Esophagus squamous epithelium (tissue), 5 donors: ENCODE measurements around the gene TGFB1I1. TPM values are rescaled to one million over a fixed set of nuclear protein-coding genes. Genes with fewer than 3 reads are reported as not detected.

ENCODE experiments used
- DNase-seq: peaks from one replicate; lab custom pipeline; 2025; lab: John Stamatoyannopoulos, UW
- H3K27ac ChIP-seq, 4 donors: fragments of 200-600 bp; sonication (generic); one replicate each; pipeline ENCODE4 v1.5.1; 2016 to 2019; ENCODE audit warnings: mild to moderate bottlenecking in 1 of 4
- H3K27me3 ChIP-seq, 4 donors: fragments of 200-600 bp; sonication (generic); 1 replicate in 3 of 4; 2 replicates in 1 of 4; pipeline versions ENCODE4 v1.5.1 to v1.6.0; 2017 to 2021; ENCODE audit warnings: antibody characterized with exemption in 1 of 4
- H3K36me3 ChIP-seq, 3 donors: fragments of 200-600 bp; sonication (generic); one replicate each; pipeline ENCODE4 v1.5.1; 2016 to 2019
- H3K4me1 ChIP-seq, 3 donors: fragments of 200-600 bp; sonication (generic); one replicate each; pipeline ENCODE4 v1.5.1; 2017 to 2019
- H3K4me3 ChIP-seq, 4 donors: fragments of 200-600 bp; sonication (generic); 1 replicate in 3 of 4; 2 replicates in 1 of 4; pipeline ENCODE4 v1.5.1; 2016 to 2019; ENCODE audit warnings: mild to moderate bottlenecking in 2 of 4, moderate library complexity in 1 of 4
- H3K9me3 ChIP-seq, 3 donors: fragments of 200-600 bp; sonication (generic); one replicate each; pipeline ENCODE4 v1.5.1; 2016 to 2019
- POLR2A ChIP-seq, 4 donors: fragments of 450-650 bp; IDR thresholded peaks; one replicate each; pipeline ENCODE4 v1.6.1; 2017; ENCODE audit warnings: antibody characterized with exemption in 4 of 4, mild to moderate bottlenecking in 4 of 4, moderate library complexity in 3 of 4
- WGBS, 2 donors: methylation state at CpG; one replicate each; pipeline ENCODE4 v1.1.5; 2018; 5-methylcytosine and 5-hydroxymethylcytosine counted together
- intact Hi-C: fragments of 100-400 bp; cut with DNase I; formaldehyde crosslinking; loops from one replicate; pipeline ENCODE4 v1.15.0; 2022
- total RNA-seq, 4 donors: library from RNA; depleted of rRNA; stranded (reverse); fragments of >200 nt; gene quantifications; one replicate each; pipeline ENCODE4 v1.1.0, GENCODE V29; 2016
- TF ChIP-seq, protein P1 (sequence below), 6 experiments: fragments of 450-650 bp in 4 of 6; fragments of 200-600 bp in 2 of 6; sonication (generic) in 2 of 6; IDR thresholded peaks; one replicate each; pipeline ENCODE4 v1.5.1; 2016 to 2019; ENCODE audit warnings: antibody characterized with exemption in 6 of 6, mild to moderate bottlenecking in 4 of 6, moderate library complexity in 4 of 6
- donor health status: DM: yes; HTN: yes; CAD: no.

Gene TGFB1I1
- 10 to 100 TPM in 2 of 4 donors, 1 to 10 TPM in 2; 7.5 to 70.6 (median 11.1) TPM for total RNA-seq

DNA sequence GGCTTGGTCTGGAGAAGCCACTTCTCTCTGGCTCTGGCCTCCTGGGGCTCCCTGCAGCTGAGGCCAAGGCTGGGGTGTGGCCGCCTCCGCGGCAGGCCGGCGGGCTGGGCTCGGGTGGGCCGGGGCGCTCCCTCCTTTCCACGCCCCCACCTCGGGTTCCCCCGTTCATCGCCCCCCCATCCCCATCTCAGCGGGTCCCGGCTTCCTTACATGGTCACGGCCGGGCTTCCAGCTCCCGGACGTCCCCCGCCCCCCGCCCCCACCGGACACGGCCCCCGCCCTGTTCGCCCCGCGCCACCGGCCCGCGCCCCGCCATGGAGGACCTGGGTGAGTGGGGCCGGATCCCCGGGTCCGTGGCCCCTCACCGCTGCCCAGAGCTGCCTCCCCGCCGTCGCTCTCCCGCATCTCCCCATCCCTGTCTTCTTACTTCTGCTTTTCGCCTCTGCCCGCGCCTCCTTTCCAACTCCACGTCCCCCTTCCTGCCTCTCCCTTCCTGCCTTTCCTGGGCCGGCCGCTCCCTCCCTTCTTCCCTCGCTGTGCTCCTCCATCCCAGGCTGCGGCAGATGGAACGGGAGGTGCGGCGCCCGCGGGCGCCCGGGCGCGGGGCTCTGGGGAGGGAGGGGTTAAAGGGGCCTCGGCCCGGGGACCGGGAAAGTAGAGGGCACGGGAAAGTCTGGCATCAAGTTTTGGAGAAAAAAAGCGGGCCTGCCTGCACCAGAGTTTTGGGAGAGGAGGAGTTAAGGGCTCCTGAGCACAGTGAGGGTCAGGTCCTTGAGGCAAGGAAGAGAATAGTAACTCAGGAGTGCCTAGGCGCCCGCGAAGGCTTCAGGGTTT lies at the start of gene TGFB1I1:
Gene TGFB1I1 (plus strand): TSS at position 278 of the 834 bp plus-strand sequence. CDS start 37 bp downstream, at position 315.
- peaks cover 19 to 64% (median 27%) of the 10 kb centered on the region in 3 donors for H3K4me1 ChIP-seq
- 0 to 9% methylated on average over 5 to 22 of the region's 63 CpGs for WGBS, 2 donors
- TF ChIP-seq, protein P1, sequence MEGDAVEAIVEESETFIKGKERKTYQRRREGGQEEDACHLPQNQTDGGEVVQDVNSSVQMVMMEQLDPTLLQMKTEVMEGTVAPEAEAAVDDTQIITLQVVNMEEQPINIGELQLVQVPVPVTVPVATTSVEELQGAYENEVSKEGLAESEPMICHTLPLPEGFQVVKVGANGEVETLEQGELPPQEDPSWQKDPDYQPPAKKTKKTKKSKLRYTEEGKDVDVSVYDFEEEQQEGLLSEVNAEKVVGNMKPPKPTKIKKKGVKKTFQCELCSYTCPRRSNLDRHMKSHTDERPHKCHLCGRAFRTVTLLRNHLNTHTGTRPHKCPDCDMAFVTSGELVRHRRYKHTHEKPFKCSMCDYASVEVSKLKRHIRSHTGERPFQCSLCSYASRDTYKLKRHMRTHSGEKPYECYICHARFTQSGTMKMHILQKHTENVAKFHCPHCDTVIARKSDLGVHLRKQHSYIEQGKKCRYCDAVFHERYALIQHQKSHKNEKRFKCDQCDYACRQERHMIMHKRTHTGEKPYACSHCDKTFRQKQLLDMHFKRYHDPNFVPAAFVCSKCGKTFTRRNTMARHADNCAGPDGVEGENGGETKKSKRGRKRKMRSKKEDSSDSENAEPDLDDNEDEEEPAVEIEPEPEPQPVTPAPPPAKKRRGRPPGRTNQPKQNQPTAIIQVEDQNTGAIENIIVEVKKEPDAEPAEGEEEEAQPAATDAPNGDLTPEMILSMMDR (IDR thresholded peaks at IDR 0.05), result no peak
- peak in 1 of 4 donors; percentile 35 for TF ChIP-seq POLR2A (IDR thresholded peaks at IDR 0.05)
- peak within 1 kb of the TSS; percentile 42 to 82 (median 64) for H3K4me3 ChIP-seq
- peaks cover 0 to 7% (median 0%) of the 10 kb centered on the region in 4 donors for H3K27me3 ChIP-seq
- H3K27ac ChIP-seq, result peak within 1 kb of the TSS; percentile 80 to 94 (median 86)
- no peaks in the 10 kb centered on the region for H3K9me3 ChIP-seq
- DNase-seq, result no peak
- intact Hi-C loops, result no loop called here
- peaks cover 0 to 41% (median 1%) of the 10 kb centered on the region in 3 donors for H3K36me3 ChIP-seq

DNA sequence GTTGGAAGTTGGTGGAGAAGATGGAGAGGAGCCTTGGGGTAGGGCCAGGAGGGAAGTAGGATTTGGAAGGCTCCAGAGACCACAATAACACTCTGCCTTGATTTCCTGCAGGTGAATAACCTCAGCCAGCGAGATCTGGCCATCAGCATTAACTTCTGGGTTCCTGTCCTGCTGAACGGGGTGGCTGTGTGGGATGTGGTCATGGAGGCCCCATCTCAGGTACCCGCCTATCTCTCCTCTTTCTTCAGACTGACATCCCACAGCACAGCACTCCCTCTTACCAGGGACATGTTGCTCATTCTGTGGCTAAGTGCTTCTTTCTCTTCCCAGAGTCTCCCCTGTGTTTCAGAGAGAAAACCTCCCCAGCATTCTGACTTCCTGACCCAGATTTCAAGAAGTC lies 48.7 kb upstream of the TGFB1I1 start:
- Histone ChIP-seq H3K4me1 (peaks cover 0 to 13% (median 0%) of the 10 kb centered on the region in 3 donors), H3K27me3 (peaks cover 0 to 57% (median 0%) of the 10 kb centered on the region in 4 donors), H3K9me3 (peaks cover 0 to 4% (median 0%) of the 10 kb centered on the region in 3 donors), H3K4me3 (no peak overlapping the region), H3K27ac (no peak overlapping the region), H3K36me3 (no peaks in the 10 kb centered on the region)
- intact Hi-C loops, result no loop called here
- DNase-seq, result no peak
- TF ChIP-seq, protein P1 (IDR thresholded peaks at IDR 0.05), result no peak
- no peak for TF ChIP-seq POLR2A (IDR thresholded peaks at IDR 0.05)
- 53 to 66% methylated on average over 3 of the region's 3 CpGs for WGBS, 2 donors

DNA sequence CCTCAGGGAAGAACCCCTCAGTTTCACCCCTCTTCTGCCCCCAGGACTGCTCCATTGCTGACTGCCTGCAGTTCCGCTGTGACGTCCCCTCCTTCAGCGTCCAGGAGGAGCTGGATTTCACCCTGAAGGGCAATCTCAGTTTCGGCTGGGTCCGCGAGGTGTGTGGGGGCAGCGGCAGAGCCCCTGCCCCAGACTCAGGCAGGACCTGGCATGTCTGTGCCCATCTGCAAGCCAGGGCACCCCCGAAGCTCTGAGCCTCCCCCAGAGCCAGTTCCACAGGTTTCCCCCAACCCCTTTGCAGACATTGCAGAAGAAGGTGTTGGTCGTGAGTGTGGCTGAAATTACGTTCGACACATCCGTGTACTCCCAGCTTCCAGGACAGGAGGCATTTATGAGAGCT lies 48.2 kb upstream of the TGFB1I1 start:
- DNase-seq, result no peak
- no peaks in the 10 kb centered on the region for H3K36me3 ChIP-seq
- H3K4me1 ChIP-seq, result peaks cover 0 to 17% (median 0%) of the 10 kb centered on the region in 3 donors
- intact Hi-C loops, result no loop called here
- H3K4me3 ChIP-seq, result no peak overlapping the region
- H3K9me3 ChIP-seq, result peaks cover 0 to 4% (median 0%) of the 10 kb centered on the region in 3 donors
- H3K27ac ChIP-seq, result no peak overlapping the region
- WGBS, 2 donors, result 54% methylated on average over 8 of the region's 12 CpGs; no CpG with 5 or more reads in 1 of the 2 donors
- TF ChIP-seq, protein P1 (IDR thresholded peaks at IDR 0.05), result no peak
- no peak for TF ChIP-seq POLR2A (IDR thresholded peaks at IDR 0.05)
- peaks cover 0 to 53% (median 0%) of the 10 kb centered on the region in 4 donors for H3K27me3 ChIP-seq

DNA sequence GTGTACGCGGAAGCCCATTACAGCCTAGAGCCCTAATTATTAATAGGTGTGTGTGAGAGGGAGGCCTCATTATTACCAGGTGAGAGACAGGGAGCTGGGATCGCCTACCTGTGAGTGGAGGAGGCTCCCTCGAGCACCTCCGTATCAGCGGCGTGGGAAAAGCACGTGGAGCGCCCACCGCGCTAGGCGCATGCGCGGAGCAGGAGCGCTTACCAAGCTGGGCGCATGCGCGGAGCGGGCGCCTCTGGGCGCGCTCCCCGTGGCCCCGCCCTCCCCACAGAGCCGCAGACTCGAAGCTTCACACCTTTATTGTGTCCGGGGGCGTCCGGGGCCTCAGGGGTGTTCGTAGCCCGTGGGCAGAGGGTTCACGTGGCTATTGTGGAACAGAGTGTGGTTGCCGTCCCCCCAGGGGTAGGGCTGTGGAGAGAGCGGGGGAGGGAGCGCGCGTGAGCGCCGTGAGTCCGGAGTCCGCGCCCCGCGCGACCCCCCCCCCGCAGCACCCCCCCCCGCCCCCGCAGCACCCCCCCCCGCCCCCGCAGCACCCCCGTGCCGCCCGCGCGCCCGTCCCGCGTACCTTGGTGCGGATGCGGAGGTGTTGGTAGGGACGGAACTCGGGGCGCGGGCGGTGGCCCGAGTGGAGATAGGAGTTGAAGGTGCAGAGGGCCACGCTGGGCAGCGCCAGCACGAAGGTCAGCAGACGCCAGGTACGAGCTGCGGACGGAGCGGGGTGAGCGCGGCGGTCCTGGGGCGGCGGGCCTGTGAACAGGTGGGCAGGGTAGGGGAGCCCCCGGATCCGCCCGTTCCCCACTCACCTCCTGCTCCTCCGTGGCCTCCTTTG lies 44.3 kb upstream of the TGFB1I1 start:
- no peak for DNase-seq
- Histone ChIP-seq H3K4me1 (peaks cover 0 to 24% (median 0%) of the 10 kb centered on the region in 3 donors), H3K27ac (no peak overlapping the region), H3K36me3 (no peaks in the 10 kb centered on the region), H3K9me3 (peaks cover 0 to 4% (median 0%) of the 10 kb centered on the region in 3 donors), H3K27me3 (peaks cover 0 to 22% (median 0%) of the 10 kb centered on the region in 4 donors), H3K4me3 (peak overlapping the region in 3 of 4 donors; percentile 26 to 60 (median 45))
- TF ChIP-seq, protein P1 (IDR thresholded peaks at IDR 0.05), result no peak
- no peak for TF ChIP-seq POLR2A (IDR thresholded peaks at IDR 0.05)
- intact Hi-C loops, result no loop called here
- 29 to 31% methylated on average over 13 to 31 of the region's 83 CpGs for WGBS, 2 donors
